Skeletal muscle satellite cell (primary cell): Measurements from ENCODE around the gene TNP1.

ENCODE experiments used
- H3K27me3 ChIP-seq: 2 replicates; pipeline ENCODE4 v1.7.0; 2013; ENCODE audit warnings: low read length; ENCODE audit not compliant: control insufficient read depth, insufficient read depth
- H3K36me3 ChIP-seq: 2 replicates; pipeline ENCODE4 v1.7.0; 2013; ENCODE audit warnings: mild to moderate bottlenecking, control low read depth, low read length; ENCODE audit not compliant: insufficient read depth
- H3K4me1 ChIP-seq: 2 replicates; pipeline ENCODE4 v1.7.0; 2013; ENCODE audit warnings: low read length; ENCODE audit not compliant: control insufficient read depth, insufficient read depth
- H3K4me2 ChIP-seq: 2 replicates; pipeline ENCODE4 v1.7.0; 2013; ENCODE audit warnings: mild to moderate bottlenecking, low read length
- H3K4me3 ChIP-seq: 2 replicates; pipeline ENCODE4 v1.7.0; 2013; ENCODE audit warnings: low read length
- H3K9ac ChIP-seq: 2 replicates; pipeline ENCODE4 v1.7.0; 2013; ENCODE audit warnings: mild to moderate bottlenecking, low read depth, low read length, moderate library complexity
- H3K9me3 ChIP-seq: replicated peaks from 2 replicates; pipeline ENCODE4 v1.7.0; 2013; ENCODE audit warnings: mild to moderate bottlenecking, control low read depth, low read length

TNP1 gene

GRCh38 chr2:216833061-216833460 is 26.8 kb downstream of the TNP1 start:
- Histone ChIP-seq H3K36me3 (no peaks in the 10 kb centered on the region), H3K27me3 (peaks cover 37% of the 10 kb centered on the region), H3K9ac (no peak overlapping the region), H3K9me3 (no peaks in the 10 kb centered on the region), H3K4me3 (no peak overlapping the region), H3K4me2 (no peak overlapping the region), H3K4me1 (peaks cover 1% of the 10 kb centered on the region)

GRCh38 chr2:216830346-216830745 is 29.5 kb downstream of the TNP1 start:
- H3K4me3 ChIP-seq: no peak overlapping the region
- no peak overlapping the region for H3K9ac ChIP-seq
- H3K36me3 ChIP-seq: no peaks in the 10 kb centered on the region
- H3K27me3 ChIP-seq: peaks cover 43% of the 10 kb centered on the region
- H3K4me2 ChIP-seq: no peak overlapping the region
- H3K4me1 ChIP-seq: no peaks in the 10 kb centered on the region
- H3K9me3 ChIP-seq: no peaks in the 10 kb centered on the region

GRCh38 chr2:216829533-216829932 is 30.3 kb downstream of the TNP1 start:
- Histone ChIP-seq H3K9ac (no peak overlapping the region), H3K4me2 (no peak overlapping the region), H3K27me3 (peaks cover 43% of the 10 kb centered on the region), H3K36me3 (no peaks in the 10 kb centered on the region), H3K4me1 (no peaks in the 10 kb centered on the region), H3K9me3 (no peaks in the 10 kb centered on the region), H3K4me3 (no peak overlapping the region)

- Histone ChIP-seq H3K9ac (no peak overlapping the region), H3K4me3 (no peak overlapping the region), H3K9me3 (no peaks in the 10 kb centered on the region)
These were observed 32.7 kb downstream of the TNP1 start for GRCh38 chr2:216827073-216827720.

GRCh38 chr2:216822470-216822869 is 37.4 kb downstream of the TNP1 start:
- Histone ChIP-seq H3K36me3 (no peaks in the 10 kb centered on the region), H3K4me3 (no peak overlapping the region)

More at GRCh38 chr2:216827073-216827720, 32.7 kb downstream of the TNP1 start:
- Histone ChIP-seq H3K4me1 (no peaks in the 10 kb centered on the region), H3K36me3 (no peaks in the 10 kb centered on the region), H3K4me2 (no peak overlapping the region), H3K27me3 (peaks cover 26% of the 10 kb centered on the region)

GRCh38 chr2:216820709-216821108 is 39.2 kb downstream of the TNP1 start:
- H3K4me1 ChIP-seq: no peaks in the 10 kb centered on the region
- no peak overlapping the region for H3K9ac ChIP-seq
- H3K4me3 ChIP-seq: no peak overlapping the region
- H3K27me3 ChIP-seq: peaks cover 30% of the 10 kb centered on the region
- H3K36me3 ChIP-seq: no peaks in the 10 kb centered on the region
- H3K9me3 ChIP-seq: no peaks in the 10 kb centered on the region
- H3K4me2 ChIP-seq: no peak overlapping the region

More at GRCh38 chr2:216822470-216822869, 37.4 kb downstream of the TNP1 start:
- Histone ChIP-seq H3K9ac (no peak overlapping the region), H3K27me3 (peaks cover 23% of the 10 kb centered on the region), H3K9me3 (no peaks in the 10 kb centered on the region), H3K4me2 (no peak overlapping the region), H3K4me1 (no peaks in the 10 kb centered on the region)

- no peaks in the 10 kb centered on the region for H3K9me3 ChIP-seq
- H3K4me1 ChIP-seq: no peaks in the 10 kb centered on the region
- H3K4me3 ChIP-seq: no peak overlapping the region
- no peaks in the 10 kb centered on the region for H3K36me3 ChIP-seq
- H3K27me3 ChIP-seq: peaks cover 37% of the 10 kb centered on the region
- H3K4me2 ChIP-seq: no peak overlapping the region
- H3K9ac ChIP-seq: no peak overlapping the region
These were observed 40.1 kb downstream of the TNP1 start for GRCh38 chr2:216819766-216820165.

- Histone ChIP-seq H3K4me2 (no peak overlapping the region), H3K9me3 (no peaks in the 10 kb centered on the region), H3K36me3 (no peaks in the 10 kb centered on the region), H3K4me1 (no peaks in the 10 kb centered on the region), H3K9ac (no peak overlapping the region), H3K4me3 (no peak overlapping the region), H3K27me3 (peaks cover 37% of the 10 kb centered on the region)
These were observed 40.8 kb downstream of the TNP1 start for GRCh38 chr2:216819055-216819454.

- H3K4me1 ChIP-seq: peaks cover 7% of the 10 kb centered on the region
- H3K36me3 ChIP-seq: no peaks in the 10 kb centered on the region
- no peak overlapping the region for H3K4me2 ChIP-seq
- no peak overlapping the region for H3K9ac ChIP-seq
- peaks cover 12% of the 10 kb centered on the region for H3K27me3 ChIP-seq
- H3K9me3 ChIP-seq: no peaks in the 10 kb centered on the region
- H3K4me3 ChIP-seq: no peak overlapping the region
These were observed 49.3 kb downstream of the TNP1 start for GRCh38 chr2:216810399-216811160.
